ENCODE data around the gene CIDEC.

- TF ChIP-seq NFYC (CRISPR knock-in tag; IDR thresholded peaks at IDR 0.05) = no peak
- TF ChIP-seq ZNF24 (IDR thresholded peaks at IDR 0.05) = no peak
- TF ChIP-seq, protein P1, sequence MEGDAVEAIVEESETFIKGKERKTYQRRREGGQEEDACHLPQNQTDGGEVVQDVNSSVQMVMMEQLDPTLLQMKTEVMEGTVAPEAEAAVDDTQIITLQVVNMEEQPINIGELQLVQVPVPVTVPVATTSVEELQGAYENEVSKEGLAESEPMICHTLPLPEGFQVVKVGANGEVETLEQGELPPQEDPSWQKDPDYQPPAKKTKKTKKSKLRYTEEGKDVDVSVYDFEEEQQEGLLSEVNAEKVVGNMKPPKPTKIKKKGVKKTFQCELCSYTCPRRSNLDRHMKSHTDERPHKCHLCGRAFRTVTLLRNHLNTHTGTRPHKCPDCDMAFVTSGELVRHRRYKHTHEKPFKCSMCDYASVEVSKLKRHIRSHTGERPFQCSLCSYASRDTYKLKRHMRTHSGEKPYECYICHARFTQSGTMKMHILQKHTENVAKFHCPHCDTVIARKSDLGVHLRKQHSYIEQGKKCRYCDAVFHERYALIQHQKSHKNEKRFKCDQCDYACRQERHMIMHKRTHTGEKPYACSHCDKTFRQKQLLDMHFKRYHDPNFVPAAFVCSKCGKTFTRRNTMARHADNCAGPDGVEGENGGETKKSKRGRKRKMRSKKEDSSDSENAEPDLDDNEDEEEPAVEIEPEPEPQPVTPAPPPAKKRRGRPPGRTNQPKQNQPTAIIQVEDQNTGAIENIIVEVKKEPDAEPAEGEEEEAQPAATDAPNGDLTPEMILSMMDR (CRISPR knock-in tag; IDR thresholded peaks at IDR 0.05) = no peak
- TF ChIP-seq GRHL1 (CRISPR knock-in tag; conservative IDR thresholded peaks at IDR 0.05) = no peak
- TF ChIP-seq CCDC6 (CRISPR knock-in tag; IDR thresholded peaks at IDR 0.05) = no peak
- TF ChIP-seq, protein P2, sequence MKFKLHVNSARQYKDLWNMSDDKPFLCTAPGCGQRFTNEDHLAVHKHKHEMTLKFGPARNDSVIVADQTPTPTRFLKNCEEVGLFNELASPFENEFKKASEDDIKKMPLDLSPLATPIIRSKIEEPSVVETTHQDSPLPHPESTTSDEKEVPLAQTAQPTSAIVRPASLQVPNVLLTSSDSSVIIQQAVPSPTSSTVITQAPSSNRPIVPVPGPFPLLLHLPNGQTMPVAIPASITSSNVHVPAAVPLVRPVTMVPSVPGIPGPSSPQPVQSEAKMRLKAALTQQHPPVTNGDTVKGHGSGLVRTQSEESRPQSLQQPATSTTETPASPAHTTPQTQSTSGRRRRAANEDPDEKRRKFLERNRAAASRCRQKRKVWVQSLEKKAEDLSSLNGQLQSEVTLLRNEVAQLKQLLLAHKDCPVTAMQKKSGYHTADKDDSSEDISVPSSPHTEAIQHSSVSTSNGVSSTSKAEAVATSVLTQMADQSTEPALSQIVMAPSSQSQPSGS (CRISPR knock-in tag; IDR thresholded peaks at IDR 0.05) = no peak
- no peak for TF ChIP-seq MEIS2 (CRISPR knock-in tag; IDR thresholded peaks at IDR 0.05)
- TF ChIP-seq POLR2AphosphoS5 (IDR thresholded peaks at IDR 0.05; ENCODE audit: low read depth, low read length) = no peak
- no peak for TF ChIP-seq ZNF235 (CRISPR knock-in tag; IDR thresholded peaks at IDR 0.05; ENCODE audit: borderline replicate concordance)
- no peak for TF ChIP-seq YY1 (IDR thresholded peaks at IDR 0.05; ENCODE audit: insufficient read depth, insufficient replicate concordance, low read depth, low read length)
- TF ChIP-seq ZNF274 (CRISPR knock-in tag; IDR thresholded peaks at IDR 0.05) = no peak
- TF ChIP-seq YEATS4 (CRISPR knock-in tag; IDR thresholded peaks at IDR 0.05; ENCODE audit: borderline replicate concordance) = no peak
- no peak for TF ChIP-seq FOXA1 (IDR thresholded peaks at IDR 0.05)
- TF ChIP-seq FOXA1 (CRISPR knock-in tag; IDR thresholded peaks at IDR 0.05) = no peak
Observed at GRCh38 chr3:9903904-9904303, 23.9 kb upstream of the CIDEC start.

Measured in HepG2 (cell line).